DMS53 treated with DMSO at 0.1 percent for 48 hours (cell line): ENCODE measurements around the gene URGCP.

Source experiments
- DNase-seq: peaks from one replicate; lab custom pipeline; 2025; ENCODE audit not compliant: unreplicated experiment; lab: John Stamatoyannopoulos, UW

URGCP gene

GRCh38 chr7:43906331-43907010 lies at the start of gene URGCP:
TSS of gene URGCP (minus strand) at chr7:43906596. CDS start at chr7:43906575, 21 bp downstream.
- no peak for DNase-seq

GRCh38 chr7:43956027-43956426 lies 49.6 kb upstream of the URGCP start:
- DNase-seq: no peak

- DNase-seq: peak; percentile 16
Observed at GRCh38 chr7:43954524-43955228, 48.3 kb upstream of the URGCP start.

GRCh38 chr7:43953071-43953470 lies 46.7 kb upstream of the URGCP start:
- no peak for DNase-seq

GRCh38 chr7:43952028-43952427 lies 45.6 kb upstream of the URGCP start:
- no peak for DNase-seq

- DNase-seq: no peak
Observed at GRCh38 chr7:43944286-43944685, 37.9 kb upstream of the URGCP start.

GRCh38 chr7:43943417-43944187 lies 37.2 kb upstream of the URGCP start:
- no peak for DNase-seq

- no peak for DNase-seq
Observed at GRCh38 chr7:43942997-43943396, 36.6 kb upstream of the URGCP start.

- no peak for DNase-seq
Observed at GRCh38 chr7:43942250-43942649, 35.9 kb upstream of the URGCP start.

GRCh38 chr7:43938892-43939482 lies 32.6 kb upstream of the URGCP start:
- DNase-seq: no peak

- no peak for DNase-seq
Observed at GRCh38 chr7:43937444-43937843, 31.0 kb upstream of the URGCP start.

- no peak for DNase-seq
Observed at GRCh38 chr7:43933902-43934560, 27.6 kb upstream of the URGCP start.

GRCh38 chr7:43931346-43931745 lies 24.9 kb upstream of the URGCP start:
- DNase-seq: no peak

GRCh38 chr7:43929529-43930457 lies 23.4 kb upstream of the URGCP start:
- DNase-seq: no peak

- DNase-seq: no peak
Observed at GRCh38 chr7:43927810-43928209, 21.4 kb upstream of the URGCP start.

GRCh38 chr7:43926798-43927123 lies 20.4 kb upstream of the URGCP start:
- no peak for DNase-seq

GRCh38 chr7:43925984-43926797 lies 19.8 kb upstream of the URGCP start, which contains the start of gene UBE2D4:
TSS of gene UBE2D4 (plus strand) at chr7:43926436. CDS start at chr7:43926533, 97 bp downstream.
- DNase-seq: peak; percentile 77

- no peak for DNase-seq
Observed at GRCh38 chr7:43922726-43923125, 16.3 kb upstream of the URGCP start.

- DNase-seq: no peak
Observed at GRCh38 chr7:43921423-43921822, 15.0 kb upstream of the URGCP start.
